Placental epithelial cell (primary cell): Measurements from ENCODE around the gene PRKN. TPM values are rescaled to one million over a fixed set of nuclear protein-coding genes. Genes with fewer than 3 reads are reported as not detected.

ENCODE experiments used
- total RNA-seq: library from RNA; depleted of rRNA; stranded (reverse); fragments of >200 nt; gene quantifications from 2 replicates; pipeline ENCODE4 v1.2.3, GENCODE V29; 2012

Gene PRKN
- total RNA-seq, result 0.22 and 2.7 TPM in 2 replicates

DNA sequence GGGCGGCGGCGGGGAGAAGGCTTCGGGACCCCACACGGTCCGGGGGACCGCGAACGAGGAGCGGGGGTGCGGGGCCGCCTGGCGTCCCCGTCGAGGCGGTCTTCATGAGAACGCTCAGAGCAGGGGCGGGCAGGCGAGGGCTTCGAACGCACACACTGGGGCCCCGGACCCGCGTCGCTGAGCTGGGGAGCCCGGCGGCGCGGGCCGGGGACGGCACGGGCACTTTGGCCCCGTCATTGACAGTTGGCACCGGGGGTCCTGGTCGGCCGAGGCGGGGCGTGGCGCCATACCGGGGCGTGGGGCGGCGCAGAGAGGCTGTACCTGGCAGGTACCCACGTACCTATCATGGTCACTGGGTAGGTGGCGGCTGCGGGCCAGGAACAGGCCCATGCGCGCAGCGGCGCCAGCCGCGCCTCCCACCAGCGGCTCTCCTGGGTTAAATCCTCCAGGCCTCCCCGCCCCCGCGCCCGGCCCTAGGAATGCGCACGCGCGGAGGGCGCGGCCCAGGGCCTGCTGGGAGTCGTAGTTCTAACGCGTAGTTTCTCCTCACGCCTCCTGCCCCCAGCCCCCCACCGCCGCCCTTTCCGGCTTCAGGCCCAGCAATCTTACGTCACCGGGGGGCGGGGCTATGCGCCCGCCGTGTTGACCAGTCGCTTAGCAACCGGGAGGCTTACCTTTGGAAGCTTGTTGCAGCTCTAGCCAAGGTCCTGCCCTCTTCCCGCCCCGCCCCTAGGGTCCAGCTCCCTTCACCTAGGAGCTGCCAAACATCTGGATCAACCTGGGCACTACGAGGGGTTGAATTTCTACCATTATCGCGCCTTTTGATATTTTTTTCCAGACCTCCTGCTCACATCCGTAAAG is at the start of gene PRKN, which contains the start of gene PACRG:
TSS of gene PRKN (minus strand) at position 445 of the 861 bp plus-strand sequence.
TSS of gene PACRG (plus strand) at position 653 of the 861 bp plus-strand sequence.

Other genes starting within 250 kb of the PRKN start
- 0.22 and 0.79 TPM in 2 replicates for gene PACRG, start 208 bp upstream of the PRKN start, total RNA-seq